ENCODE measurements around the gene C2orf92.

C2orf92 gene

DNA sequence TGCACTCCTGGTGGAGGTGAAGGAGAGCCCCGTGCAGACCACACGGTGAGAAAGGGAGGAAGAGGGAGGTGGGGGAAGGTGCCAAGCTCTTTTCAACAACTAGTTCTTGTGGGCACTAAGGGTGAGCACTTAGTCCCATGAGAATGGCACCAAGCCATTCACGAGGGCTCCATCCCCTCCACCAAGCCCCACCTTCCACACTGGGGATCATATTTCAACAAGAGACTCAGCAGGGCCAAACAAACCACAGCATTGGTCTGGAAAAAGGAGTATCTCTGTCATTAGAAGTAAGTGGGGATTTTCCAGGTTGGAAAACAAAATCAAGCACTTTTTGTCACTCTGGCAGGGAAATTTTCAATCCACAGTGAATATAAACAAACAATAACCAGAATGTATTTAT, 82.2 kb downstream of the C2orf92 start:
- TF ChIP-seq, protein P1, sequence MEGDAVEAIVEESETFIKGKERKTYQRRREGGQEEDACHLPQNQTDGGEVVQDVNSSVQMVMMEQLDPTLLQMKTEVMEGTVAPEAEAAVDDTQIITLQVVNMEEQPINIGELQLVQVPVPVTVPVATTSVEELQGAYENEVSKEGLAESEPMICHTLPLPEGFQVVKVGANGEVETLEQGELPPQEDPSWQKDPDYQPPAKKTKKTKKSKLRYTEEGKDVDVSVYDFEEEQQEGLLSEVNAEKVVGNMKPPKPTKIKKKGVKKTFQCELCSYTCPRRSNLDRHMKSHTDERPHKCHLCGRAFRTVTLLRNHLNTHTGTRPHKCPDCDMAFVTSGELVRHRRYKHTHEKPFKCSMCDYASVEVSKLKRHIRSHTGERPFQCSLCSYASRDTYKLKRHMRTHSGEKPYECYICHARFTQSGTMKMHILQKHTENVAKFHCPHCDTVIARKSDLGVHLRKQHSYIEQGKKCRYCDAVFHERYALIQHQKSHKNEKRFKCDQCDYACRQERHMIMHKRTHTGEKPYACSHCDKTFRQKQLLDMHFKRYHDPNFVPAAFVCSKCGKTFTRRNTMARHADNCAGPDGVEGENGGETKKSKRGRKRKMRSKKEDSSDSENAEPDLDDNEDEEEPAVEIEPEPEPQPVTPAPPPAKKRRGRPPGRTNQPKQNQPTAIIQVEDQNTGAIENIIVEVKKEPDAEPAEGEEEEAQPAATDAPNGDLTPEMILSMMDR (IDR thresholded peaks at IDR 0.05; ENCODE audit: low read length, missing control alignments): no peak
- DNase-seq (ENCODE audit: low read depth): peak; percentile 22
- H3K4me3 ChIP-seq (replicated peaks; ENCODE audit: low read depth, low read length): no peak overlapping the region
